Vagina (tissue), 2 donors: ENCODE data around the gene R3HDM2. TPM values are rescaled to one million over a fixed set of nuclear protein-coding genes. Genes with fewer than 3 reads are reported as not detected.

Experiments
- DNase-seq, 2 donors: peaks; one replicate each; pipeline ENCODE4 v3.0.0-alpha.2; 2017; ENCODE audit errors: extremely low spot score in 2 of 2
- H3K27ac ChIP-seq: fragments of 200-600 bp; sonication (generic); one replicate; pipeline ENCODE4 v1.5.1; 2019
- H3K27me3 ChIP-seq: fragments of 200-600 bp; sonication (generic); one replicate; pipeline ENCODE4 v1.5.1; 2019
- H3K36me3 ChIP-seq, 2 donors: fragments of 200-600 bp; sonication (generic); one replicate each; pipeline ENCODE4 v1.5.1; 2017 to 2019
- H3K4me1 ChIP-seq: fragments of 200-600 bp; sonication (generic); one replicate; pipeline ENCODE4 v1.5.1; 2019
- H3K4me3 ChIP-seq, 2 donors: fragments of 200-600 bp; sonication (generic); 1 replicate in 1 of 2; 2 replicates in 1 of 2; pipeline ENCODE4 v1.5.1; 2016 to 2019
- H3K9me3 ChIP-seq: fragments of 200-600 bp; sonication (generic); one replicate; pipeline ENCODE4 v1.5.1; 2019
- POLR2A ChIP-seq, 2 donors: fragments of 450-650 bp; IDR thresholded peaks; one replicate each; pipeline ENCODE4 v1.6.1; 2017; ENCODE audit warnings: antibody characterized with exemption in 2 of 2, mild to moderate bottlenecking in 2 of 2, moderate library complexity in 2 of 2
- POLR2AphosphoS5 ChIP-seq, 2 donors: sonication (generic); formaldehyde crosslinking; IDR thresholded peaks; one replicate each; pipeline ENCODE4 v1.9.0; 2017; ENCODE audit warnings: antibody characterized with exemption in 2 of 2, mild to moderate bottlenecking in 2 of 2, low read depth in 1 of 2; ENCODE audit not compliant: insufficient read depth in 1 of 2
- intact Hi-C: fragments of 100-400 bp; cut with DNase I; formaldehyde crosslinking; loops from one replicate; pipeline ENCODE4 v1.15.1; 2023
- total RNA-seq: library from RNA; depleted of rRNA; stranded (reverse); fragments of >200 nt; gene quantifications from one replicate; pipeline ENCODE4 v1.2.3, GENCODE V29; 2016
- TF ChIP-seq, protein P1 (sequence below), 3 experiments: fragments of 450-650 bp in 2 of 3; fragments of 200-600 bp in 1 of 3; sonication (generic) in 1 of 3; IDR thresholded peaks; one replicate each; pipeline ENCODE4 v1.5.1; 2017 to 2019; ENCODE audit warnings: antibody characterized with exemption in 3 of 3, mild to moderate bottlenecking in 2 of 3, moderate library complexity in 2 of 3

R3HDM2 gene
- total RNA-seq, 1 donor from 2014 or later = 44.2 TPM

DNA sequence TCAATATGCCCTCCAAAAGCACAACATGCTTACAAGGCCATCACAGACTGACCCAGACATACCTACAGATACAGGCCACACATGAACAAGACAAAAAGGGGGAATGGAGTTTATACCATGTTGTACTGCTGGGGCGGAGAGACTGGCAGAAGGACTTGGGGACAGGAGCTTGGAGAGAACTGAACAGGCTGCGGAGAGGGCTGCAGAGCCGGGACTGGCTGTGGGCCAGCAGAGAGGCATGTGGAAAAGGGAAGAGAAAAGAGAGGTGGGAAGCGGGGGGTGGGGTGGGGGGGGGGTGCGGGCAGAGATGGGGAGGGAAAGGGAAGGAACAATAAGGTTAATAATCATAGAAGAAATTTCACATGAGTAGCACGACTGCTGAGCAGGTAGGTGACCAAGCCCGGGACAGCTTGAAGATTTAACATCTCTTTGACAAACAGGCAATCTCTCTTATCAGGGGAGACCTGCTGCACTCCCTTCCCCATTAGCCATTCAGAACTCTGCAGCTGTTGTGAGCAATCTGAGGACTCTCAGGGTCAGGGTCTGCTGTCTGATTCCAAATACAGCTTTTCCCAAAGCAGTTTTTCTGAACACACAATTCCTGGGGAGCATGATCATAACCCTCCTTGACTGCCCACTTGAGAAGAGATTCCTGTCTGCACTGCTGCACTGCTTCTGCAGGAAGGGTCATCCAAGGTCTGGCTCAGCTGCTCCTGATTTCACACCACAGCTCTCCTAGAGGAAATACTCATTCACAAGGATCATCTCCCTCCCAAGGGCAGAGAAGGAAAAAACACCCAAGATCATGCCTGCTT lies 158.3 kb downstream of the R3HDM2 start:
- Histone ChIP-seq H3K4me1 (no peaks in the 10 kb centered on the region), H3K4me3 (no peak overlapping the region), H3K9me3 (no peaks in the 10 kb centered on the region), H3K36me3 (peaks cover 0 to 40% of the 10 kb centered on the region in 2 donors), H3K27me3 (no peaks in the 10 kb centered on the region), H3K27ac (no peak overlapping the region)
- intact Hi-C loops = no loop called here
- TF ChIP-seq, protein P1, sequence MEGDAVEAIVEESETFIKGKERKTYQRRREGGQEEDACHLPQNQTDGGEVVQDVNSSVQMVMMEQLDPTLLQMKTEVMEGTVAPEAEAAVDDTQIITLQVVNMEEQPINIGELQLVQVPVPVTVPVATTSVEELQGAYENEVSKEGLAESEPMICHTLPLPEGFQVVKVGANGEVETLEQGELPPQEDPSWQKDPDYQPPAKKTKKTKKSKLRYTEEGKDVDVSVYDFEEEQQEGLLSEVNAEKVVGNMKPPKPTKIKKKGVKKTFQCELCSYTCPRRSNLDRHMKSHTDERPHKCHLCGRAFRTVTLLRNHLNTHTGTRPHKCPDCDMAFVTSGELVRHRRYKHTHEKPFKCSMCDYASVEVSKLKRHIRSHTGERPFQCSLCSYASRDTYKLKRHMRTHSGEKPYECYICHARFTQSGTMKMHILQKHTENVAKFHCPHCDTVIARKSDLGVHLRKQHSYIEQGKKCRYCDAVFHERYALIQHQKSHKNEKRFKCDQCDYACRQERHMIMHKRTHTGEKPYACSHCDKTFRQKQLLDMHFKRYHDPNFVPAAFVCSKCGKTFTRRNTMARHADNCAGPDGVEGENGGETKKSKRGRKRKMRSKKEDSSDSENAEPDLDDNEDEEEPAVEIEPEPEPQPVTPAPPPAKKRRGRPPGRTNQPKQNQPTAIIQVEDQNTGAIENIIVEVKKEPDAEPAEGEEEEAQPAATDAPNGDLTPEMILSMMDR (IDR thresholded peaks at IDR 0.05) = no peak
- DNase-seq = no peak

DNA sequence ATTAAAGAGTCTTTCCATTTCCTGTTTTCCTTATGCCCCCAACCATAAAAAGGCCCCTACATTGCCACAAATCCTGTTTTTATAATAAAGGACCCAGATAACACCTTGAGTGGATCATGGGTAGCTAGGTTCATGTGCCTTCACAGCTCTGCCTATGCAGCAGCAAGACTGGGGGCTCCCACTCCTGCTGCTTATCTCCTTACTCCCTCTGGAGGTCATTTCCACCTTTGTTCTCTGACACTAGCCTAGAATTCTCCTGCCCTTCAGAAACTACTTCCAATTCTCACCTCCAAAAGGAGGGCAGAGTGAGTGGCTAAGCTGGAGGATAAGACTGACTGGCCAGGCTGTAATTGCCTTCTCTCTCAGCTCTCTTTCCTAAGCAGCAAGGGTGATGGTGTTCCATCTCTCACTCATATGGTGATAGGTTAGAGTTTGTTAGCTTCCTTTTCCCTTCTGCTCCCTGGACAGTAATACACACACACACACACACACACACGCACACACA lies 159.8 kb downstream of the R3HDM2 start:
- no peaks in the 10 kb centered on the region for H3K9me3 ChIP-seq
- DNase-seq = no peak
- H3K4me1 ChIP-seq = no peaks in the 10 kb centered on the region
- TF ChIP-seq, protein P1 (IDR thresholded peaks at IDR 0.05) = no peak
- TF ChIP-seq POLR2AphosphoS5 (IDR thresholded peaks at IDR 0.05; ENCODE audit: insufficient read depth in 1 of 2, low read depth in 1 of 2) = no peak
- TF ChIP-seq POLR2A (IDR thresholded peaks at IDR 0.05) = no peak
- no peak overlapping the region for H3K27ac ChIP-seq
- H3K4me3 ChIP-seq = no peak overlapping the region
- intact Hi-C loops = no loop called here
- no peaks in the 10 kb centered on the region for H3K27me3 ChIP-seq
- H3K36me3 ChIP-seq = peaks cover 0 to 51% of the 10 kb centered on the region in 2 donors

DNA sequence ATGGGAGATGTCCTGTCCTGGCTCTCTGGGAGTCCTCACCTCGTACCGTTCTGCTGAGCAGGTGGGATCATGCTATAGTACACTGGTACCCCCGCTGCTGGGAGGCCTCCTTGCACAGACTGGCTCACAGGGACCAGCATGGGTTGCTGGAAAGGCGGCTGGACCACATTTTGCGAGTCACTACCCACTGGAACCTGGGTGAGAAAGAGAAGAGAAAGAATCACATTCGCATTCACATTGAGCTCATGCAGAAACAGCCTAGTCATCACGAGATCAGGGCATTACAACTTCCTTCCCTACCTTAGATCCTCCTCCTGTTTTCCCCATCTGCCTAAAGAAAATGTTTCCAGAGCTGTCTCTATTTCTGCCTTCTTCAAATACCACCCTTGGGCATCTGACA lies 162.6 kb downstream of the R3HDM2 start:
- intact Hi-C loops = loop anchor here (2.0 kb wide), 1 partner anchor 43 kb away; no protein-coding TSS in a partner anchor
- Histone ChIP-seq H3K36me3 (peaks cover 0 to 48% of the 10 kb centered on the region in 2 donors), H3K27ac (no peak overlapping the region), H3K9me3 (no peaks in the 10 kb centered on the region), H3K4me3 (no peak overlapping the region), H3K4me1 (no peaks in the 10 kb centered on the region), H3K27me3 (no peaks in the 10 kb centered on the region)
- TF ChIP-seq POLR2AphosphoS5 (IDR thresholded peaks at IDR 0.05; ENCODE audit: insufficient read depth in 1 of 2, low read depth in 1 of 2) (no peak), POLR2A (IDR thresholded peaks at IDR 0.05) (no peak)
- TF ChIP-seq, protein P1 (IDR thresholded peaks at IDR 0.05) = no peak
- DNase-seq = no peak

DNA sequence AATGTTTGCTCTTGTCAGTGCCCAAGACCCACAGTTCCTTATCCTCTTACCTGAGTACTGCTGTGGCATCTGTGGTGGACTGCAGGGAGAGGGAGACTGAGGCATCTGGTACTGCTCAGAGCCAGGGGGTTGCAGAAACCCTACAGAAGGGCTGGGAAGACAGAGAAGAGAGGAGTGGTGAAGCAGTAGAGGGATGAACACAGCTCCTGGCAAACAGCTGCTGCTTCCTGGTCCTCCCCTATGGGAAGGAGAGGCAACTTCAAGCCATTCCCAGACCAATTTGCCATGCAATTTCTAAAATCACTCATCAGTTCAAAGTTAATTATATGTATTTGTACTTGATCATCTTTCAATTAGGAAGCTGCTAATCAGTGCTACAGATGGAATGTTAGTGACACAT lies 164.2 kb downstream of the R3HDM2 start:
- H3K4me3 ChIP-seq = no peak overlapping the region
- TF ChIP-seq, protein P1 (IDR thresholded peaks at IDR 0.05) = no peak
- TF ChIP-seq POLR2AphosphoS5 (IDR thresholded peaks at IDR 0.05; ENCODE audit: insufficient read depth in 1 of 2, low read depth in 1 of 2) (no peak), POLR2A (IDR thresholded peaks at IDR 0.05) (no peak)
- no peaks in the 10 kb centered on the region for H3K9me3 ChIP-seq
- H3K4me1 ChIP-seq = no peaks in the 10 kb centered on the region
- H3K36me3 ChIP-seq = peaks cover 0 to 48% of the 10 kb centered on the region in 2 donors
- intact Hi-C loops = no loop called here
- DNase-seq = no peak
- H3K27me3 ChIP-seq = no peaks in the 10 kb centered on the region
- H3K27ac ChIP-seq = no peak overlapping the region

DNA sequence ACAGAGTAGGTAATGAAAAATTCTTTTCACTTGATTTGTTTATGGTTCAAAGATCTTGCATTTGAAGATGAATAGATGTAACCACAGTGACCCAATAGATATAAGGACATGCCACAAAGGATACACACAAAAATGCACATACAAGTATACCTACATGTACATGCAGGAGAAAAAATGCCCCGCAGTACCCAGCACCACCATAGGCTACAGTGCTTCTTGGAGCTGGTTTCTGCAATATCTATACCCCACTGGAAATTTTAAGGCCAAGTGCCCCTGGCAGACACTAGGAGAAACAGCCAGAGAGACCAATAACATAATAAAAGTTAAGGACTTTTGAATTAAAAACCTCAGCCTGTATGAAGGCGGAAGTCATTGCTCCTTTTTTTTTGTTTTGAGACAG lies 167.7 kb downstream of the R3HDM2 start:
- H3K27ac ChIP-seq = no peak overlapping the region
- intact Hi-C loops = loop anchor here (5.0 kb wide), 1 partner anchor 189 kb away; no protein-coding TSS in a partner anchor
- no peak overlapping the region for H3K4me3 ChIP-seq
- H3K9me3 ChIP-seq = no peaks in the 10 kb centered on the region
- peaks cover 0 to 50% of the 10 kb centered on the region in 2 donors for H3K36me3 ChIP-seq
- DNase-seq = no peak
- no peaks in the 10 kb centered on the region for H3K27me3 ChIP-seq
- TF ChIP-seq, protein P1 (IDR thresholded peaks at IDR 0.05) = no peak
- TF ChIP-seq POLR2A (IDR thresholded peaks at IDR 0.05) (no peak), POLR2AphosphoS5 (IDR thresholded peaks at IDR 0.05; ENCODE audit: insufficient read depth in 1 of 2, low read depth in 1 of 2) (no peak)
- H3K4me1 ChIP-seq = no peaks in the 10 kb centered on the region
